GM18526 (cell line): ENCODE measurements around the gene ZIC5.

Experiments used
- POLR2A ChIP-seq: IDR thresholded peaks from 3 replicates; pipeline ENCODE4 v1.6.1; 2011; ENCODE audit not compliant: insufficient read length; ENCODE audit errors: extremely low read depth

The ZIC5 gene

GRCh38 chr13:99982731-99983498 is 11.3 kb upstream of the ZIC5 start:
- no peak for TF ChIP-seq POLR2A

- no peak for TF ChIP-seq POLR2A
These were observed 10.6 kb upstream of the ZIC5 start for GRCh38 chr13:99982036-99982730.

GRCh38 chr13:99981735-99982035 is 10.1 kb upstream of the ZIC5 start, which contains the start of gene ZIC2:
ZIC2 (plus strand) TSS chr13:99981784; CDS start chr13:99982065, 281 bp downstream.
- TF ChIP-seq POLR2A = no peak

- TF ChIP-seq POLR2A = no peak
These were observed 9.5 kb upstream of the ZIC5 start for GRCh38 chr13:99980824-99981734.

GRCh38 chr13:99980201-99980823 is 8.7 kb upstream of the ZIC5 start:
- TF ChIP-seq POLR2A = no peak

GRCh38 chr13:99979453-99980200 is 8.1 kb upstream of the ZIC5 start:
- TF ChIP-seq POLR2A = no peak

GRCh38 chr13:99978799-99979452 is 7.4 kb upstream of the ZIC5 start:
- no peak for TF ChIP-seq POLR2A

GRCh38 chr13:99977912-99978798 is 6.6 kb upstream of the ZIC5 start:
- TF ChIP-seq POLR2A = no peak

- TF ChIP-seq POLR2A = no peak
These were observed 5.9 kb upstream of the ZIC5 start for GRCh38 chr13:99977334-99977911.

GRCh38 chr13:99976575-99976974 is 5.0 kb upstream of the ZIC5 start:
- no peak for TF ChIP-seq POLR2A

GRCh38 chr13:99975626-99976025 is 4.1 kb upstream of the ZIC5 start:
- TF ChIP-seq POLR2A = no peak

- no peak for TF ChIP-seq POLR2A
These were observed 3.5 kb upstream of the ZIC5 start for GRCh38 chr13:99974939-99975561.
